GM18498 (cell line): ENCODE measurements around the gene NOL3.
A peak's percentile ranks its signal among the peaks of the same experiment; 100 is the strongest.

Source experiments
- ATAC-seq: cut with Tn5 transposase; IDR thresholded peaks from one replicate; pipeline ENCODE4 v1.9.1; 2021; ENCODE audit warnings: mild to moderate bottlenecking, moderate library complexity; ENCODE audit not compliant: unreplicated experiment

NOL3 gene

GRCh38 chr16:67169642-67170167 lies 633 bp upstream of the NOL3 start:
- ATAC-seq, result no peak

GRCh38 chr16:67170949-67171649 lies 761 bp downstream of the NOL3 start:
- no peak for ATAC-seq

GRCh38 chr16:67173323-67173722 lies 3.0 kb downstream of the NOL3 start:
- ATAC-seq, result no peak

- peak; percentile 57 for ATAC-seq
Measured at GRCh38 chr16:67173808-67174705, 3.7 kb downstream of the NOL3 start.

GRCh38 chr16:67174706-67175231 lies 4.4 kb downstream of the NOL3 start:
- ATAC-seq, result no peak

- ATAC-seq, result no peak
Measured at GRCh38 chr16:67176662-67177061, 6.3 kb downstream of the NOL3 start.

- no peak for ATAC-seq
Measured at GRCh38 chr16:67177743-67178699, 7.7 kb downstream of the NOL3 start.

GRCh38 chr16:67179421-67180080 lies 9.2 kb downstream of the NOL3 start:
- no peak for ATAC-seq

- no peak for ATAC-seq
Measured at GRCh38 chr16:67180166-67180565, 9.8 kb downstream of the NOL3 start.

- no peak for ATAC-seq
Measured at GRCh38 chr16:67181346-67181745, 11.0 kb downstream of the NOL3 start.

GRCh38 chr16:67182288-67182687 lies 11.9 kb downstream of the NOL3 start:
- no peak for ATAC-seq

GRCh38 chr16:67183284-67183626 lies 12.9 kb downstream of the NOL3 start:
- ATAC-seq, result no peak

GRCh38 chr16:67183627-67184452 lies 13.5 kb downstream of the NOL3 start, which contains the start of gene MATCAP1:
TSS of gene MATCAP1 (minus strand) at chr16:67183963. CDS start at chr16:67180610, 3,353 bp downstream.
- peak; percentile 91 for ATAC-seq

- ATAC-seq, result no peak
Measured at GRCh38 chr16:67184453-67184994, 14.2 kb downstream of the NOL3 start.

GRCh38 chr16:67184995-67185650 lies 14.8 kb downstream of the NOL3 start:
- peak; percentile 29 for ATAC-seq

- ATAC-seq, result no peak
Measured at GRCh38 chr16:67185651-67186134, 15.4 kb downstream of the NOL3 start.

GRCh38 chr16:67186550-67186950 lies 16.2 kb downstream of the NOL3 start:
- ATAC-seq, result no peak
